ENCODE measurements around the gene LY9.
"Not testable (repeated sequence)": the region's sequence is repeated elsewhere in the genome, so short reads cannot be mapped to it uniquely, and the experiment has no call there.

Gene LY9

GRCh38 chr1:160860840-160861505, 65.0 kb downstream of the LY9 start:
- DNase-seq (ENCODE audit: extremely low spot score, insufficient read length, low read depth) (no peak), FAIRE-seq (no peak)

- FAIRE-seq (peak; percentile 83), DNase-seq (ENCODE audit: extremely low spot score, insufficient read length, low read depth) (peak; percentile 55)
These were observed 66.5 kb downstream of the LY9 start, which contains the start of gene CD244 for GRCh38 chr1:160862203-160863060. Gene CD244 (minus strand): TSS chr1:160862887. CDS start chr1:160862677, 210 bp downstream.

GRCh38 chr1:160863061-160863773, 67.2 kb downstream of the LY9 start:
- no peak for DNase-seq (ENCODE audit: extremely low spot score, insufficient read length, low read depth)

GRCh38 chr1:160863774-160864131, 67.8 kb downstream of the LY9 start:
- DNase-seq (ENCODE audit: extremely low spot score, insufficient read length, low read depth) = no peak
- no peak for FAIRE-seq

More at GRCh38 chr1:160863061-160863773, 67.2 kb downstream of the LY9 start:
- peak; percentile 54 for FAIRE-seq

GRCh38 chr1:160864173-160864572, 68.2 kb downstream of the LY9 start:
- peak; percentile 15 for FAIRE-seq
- no peak for DNase-seq (ENCODE audit: extremely low spot score, insufficient read length, low read depth)

- DNase-seq (ENCODE audit: extremely low spot score, insufficient read length, low read depth) = no peak
- FAIRE-seq = no peak
These were observed 69.4 kb downstream of the LY9 start for GRCh38 chr1:160865337-160865736.

GRCh38 chr1:160866001-160866694, 70.2 kb downstream of the LY9 start:
- FAIRE-seq (peak; percentile 62), DNase-seq (ENCODE audit: extremely low spot score, insufficient read length, low read depth) (no peak)

GRCh38 chr1:160866695-160867260, 70.8 kb downstream of the LY9 start:
- FAIRE-seq (no peak), DNase-seq (ENCODE audit: extremely low spot score, insufficient read length, low read depth) (no peak)

GRCh38 chr1:160867651-160868050, 71.7 kb downstream of the LY9 start:
- FAIRE-seq = not testable (repeated sequence)

GRCh38 chr1:160868141-160868540, 72.2 kb downstream of the LY9 start:
- DNase-seq (ENCODE audit: extremely low spot score, insufficient read length, low read depth) = no peak
- FAIRE-seq = peak; percentile 54

More at GRCh38 chr1:160867651-160868050, 71.7 kb downstream of the LY9 start:
- DNase-seq (ENCODE audit: extremely low spot score, insufficient read length, low read depth) = not testable (repeated sequence)

GRCh38 chr1:160874935-160875334, 79.0 kb downstream of the LY9 start:
- FAIRE-seq = no peak
- DNase-seq (ENCODE audit: extremely low spot score, insufficient read length, low read depth) = no peak

- not testable (repeated sequence) for FAIRE-seq; DNase-seq (ENCODE audit: extremely low spot score, insufficient read length, low read depth)
These were observed 79.6 kb downstream of the LY9 start for GRCh38 chr1:160875591-160875990.

- no peak for FAIRE-seq
- no peak for DNase-seq (ENCODE audit: extremely low spot score, insufficient read length, low read depth)
These were observed 80.3 kb downstream of the LY9 start for GRCh38 chr1:160876311-160876710.

GRCh38 chr1:160877221-160877620, 81.2 kb downstream of the LY9 start:
- no peak for DNase-seq (ENCODE audit: extremely low spot score, insufficient read length, low read depth)
- FAIRE-seq = peak; percentile 72
